Measurements from ENCODE around the gene SYPL2.
"Not testable (repeated sequence)": the region's sequence is repeated elsewhere in the genome, so short reads cannot be mapped to it uniquely, and the experiment has no call there.

SYPL2 gene

DNA sequence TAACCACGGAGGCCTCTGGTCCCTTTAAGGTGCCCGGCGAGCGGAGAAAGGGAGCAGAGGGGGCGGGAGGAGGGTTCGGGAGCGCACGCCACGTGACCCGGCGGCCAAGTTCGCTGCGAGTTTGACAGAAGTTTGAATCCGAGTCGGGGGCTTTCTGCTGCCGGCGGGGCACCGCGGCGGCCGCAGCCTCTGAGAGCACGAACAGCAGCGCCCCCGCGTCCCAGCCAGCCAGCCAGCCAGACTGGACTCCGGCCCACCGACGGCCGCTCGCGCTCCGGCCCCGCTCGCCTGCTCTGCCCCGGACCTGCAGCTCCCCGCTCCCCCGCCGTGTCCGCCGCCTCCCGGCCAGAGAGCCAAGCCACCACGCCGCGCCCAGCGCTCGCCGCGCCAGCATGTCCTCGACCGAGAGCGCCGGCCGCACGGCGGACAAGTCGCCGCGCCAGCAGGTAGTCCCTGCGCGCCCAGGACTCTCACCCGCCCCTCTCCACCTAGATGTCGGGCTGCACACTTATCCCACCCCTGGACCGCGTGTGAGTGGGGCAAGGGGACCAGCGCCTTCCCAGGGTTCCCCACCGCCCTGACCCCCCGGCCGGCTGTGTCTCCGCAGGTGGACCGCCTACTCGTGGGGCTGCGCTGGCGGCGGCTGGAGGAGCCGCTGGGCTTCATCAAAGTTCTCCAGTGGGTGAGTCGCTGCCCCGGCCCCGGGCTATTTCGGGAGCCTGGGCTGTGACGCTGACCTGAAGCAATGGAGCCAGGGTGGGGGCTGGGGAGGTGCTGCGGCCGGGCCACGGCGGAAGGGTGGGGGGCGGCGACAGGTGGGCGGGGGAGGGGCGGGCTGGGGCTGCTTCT is at the start of gene SYPL2:
TSS of gene SYPL2 (plus strand) at position 95 of the 849 bp plus-strand sequence. CDS start at position 393, 298 bp downstream.
- peak; percentile 66 for DNase-seq (ENCODE audit: low spot score)

DNA sequence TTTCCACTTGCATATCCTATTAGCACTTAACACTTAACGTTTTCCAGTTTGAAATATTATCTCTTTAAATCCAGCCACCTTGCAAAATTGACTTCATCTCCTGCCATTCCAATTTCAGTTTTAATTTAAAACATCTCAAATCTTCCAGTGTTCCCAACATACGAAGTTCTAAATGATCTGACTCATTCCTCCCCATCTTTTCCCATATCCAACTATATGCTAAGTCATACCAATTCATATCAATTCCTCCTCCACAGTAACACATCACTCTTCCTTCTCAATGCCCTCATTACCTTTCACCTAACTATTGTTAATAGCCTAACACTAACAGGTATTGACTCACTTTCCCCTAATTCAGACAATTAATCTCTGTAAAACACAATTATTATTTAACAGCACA is 42.8 kb upstream of the SYPL2 start:
- no peak for DNase-seq (ENCODE audit: low spot score)

GRCh38 chr1:109425391-109426280 is 40.7 kb upstream of the SYPL2 start:
- DNase-seq (ENCODE audit: low spot score), result no peak

- peak; percentile 94 for DNase-seq (ENCODE audit: low spot score)
Observed at GRCh38 chr1:109426281-109427170, 39.8 kb upstream of the SYPL2 start, which contains the start of gene PSMA5. Gene PSMA5, minus strand, starts transcription at chr1:109426448. Its CDS starts 118 bp downstream, at chr1:109426330.

DNA sequence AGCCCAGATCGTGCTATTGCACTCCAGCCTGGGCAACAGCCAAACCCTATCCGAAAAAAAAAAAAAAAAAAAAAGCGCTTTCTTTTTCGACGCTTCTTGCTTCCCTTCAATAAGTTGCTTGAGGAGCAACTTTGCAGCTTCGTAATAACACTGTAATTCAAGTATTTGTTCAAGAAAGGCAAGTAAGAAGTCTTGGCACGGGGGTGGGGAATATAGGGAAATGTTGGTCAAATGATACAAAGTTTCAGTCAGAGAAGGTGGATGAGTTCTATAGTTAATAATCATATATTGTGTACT is 39.2 kb upstream of the SYPL2 start:
- DNase-seq (ENCODE audit: low spot score), result no peak

- no peak for DNase-seq (ENCODE audit: low spot score)
Observed at GRCh38 chr1:109432336-109432735, 34.0 kb upstream of the SYPL2 start.

GRCh38 chr1:109433322-109433721 is 33.0 kb upstream of the SYPL2 start:
- DNase-seq (ENCODE audit: low spot score), result no peak

DNA sequence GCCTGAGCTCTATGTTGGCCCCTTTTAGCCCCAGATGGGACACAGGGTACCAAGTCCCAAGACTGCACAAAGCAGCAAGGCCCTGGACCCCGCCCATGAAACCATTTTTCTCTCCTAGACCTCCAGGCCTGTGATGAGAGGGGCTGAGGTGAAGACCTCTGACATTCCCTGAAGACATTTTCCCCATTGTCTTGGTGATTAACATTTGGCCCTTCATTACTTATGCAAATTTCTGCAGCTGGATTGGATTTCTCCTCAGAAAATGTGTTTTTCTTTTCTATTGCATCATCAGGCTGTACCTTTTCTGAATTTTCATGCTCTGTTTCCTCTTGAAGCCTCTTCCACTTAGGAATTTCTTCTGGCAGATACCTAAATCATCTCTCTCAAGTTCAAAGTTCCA is 31.9 kb upstream of the SYPL2 start:
- DNase-seq (ENCODE audit: low spot score), result no peak

GRCh38 chr1:109438798-109439297 is 27.5 kb upstream of the SYPL2 start:
- DNase-seq (ENCODE audit: low spot score), result no peak

DNA sequence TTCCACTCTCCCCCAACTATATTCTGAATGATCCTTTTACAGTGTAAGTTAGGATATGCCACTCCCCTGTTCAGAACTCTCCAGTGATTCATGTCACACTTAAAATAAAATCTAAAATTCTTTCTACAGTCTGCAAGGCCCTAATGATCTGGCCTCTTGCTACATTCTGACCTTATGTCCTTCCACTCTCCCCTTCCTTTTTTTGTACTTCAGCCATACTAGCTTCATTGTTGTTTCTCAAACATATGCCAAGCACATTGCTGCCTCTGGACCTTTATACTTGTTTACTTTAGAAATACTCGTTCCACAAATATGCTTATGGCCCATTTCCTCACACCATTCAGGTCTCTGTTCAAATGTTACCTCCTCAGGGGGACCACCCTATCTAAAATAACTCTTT is 25.3 kb upstream of the SYPL2 start:
- no peak for DNase-seq (ENCODE audit: low spot score)

DNA sequence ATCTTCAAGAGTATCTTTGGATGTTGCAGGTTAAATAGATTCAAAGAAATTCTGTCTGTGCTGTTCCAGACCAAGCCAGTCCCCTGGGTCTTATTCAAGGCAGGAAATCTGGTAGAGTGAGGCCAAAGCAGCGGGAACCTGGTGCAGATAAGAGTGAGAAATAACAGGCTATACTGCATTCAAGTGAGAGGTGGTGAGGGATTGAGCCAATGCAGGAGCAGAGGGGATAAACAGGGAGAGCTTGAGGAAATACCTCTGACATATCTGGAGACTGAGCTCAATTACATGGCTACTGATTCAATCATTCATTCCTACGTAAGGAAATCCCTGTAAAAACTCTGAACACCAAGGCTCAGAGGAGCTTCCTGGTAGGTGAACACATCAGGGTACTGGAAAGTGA is 22.9 kb upstream of the SYPL2 start:
- DNase-seq (ENCODE audit: low spot score), result no peak

DNA sequence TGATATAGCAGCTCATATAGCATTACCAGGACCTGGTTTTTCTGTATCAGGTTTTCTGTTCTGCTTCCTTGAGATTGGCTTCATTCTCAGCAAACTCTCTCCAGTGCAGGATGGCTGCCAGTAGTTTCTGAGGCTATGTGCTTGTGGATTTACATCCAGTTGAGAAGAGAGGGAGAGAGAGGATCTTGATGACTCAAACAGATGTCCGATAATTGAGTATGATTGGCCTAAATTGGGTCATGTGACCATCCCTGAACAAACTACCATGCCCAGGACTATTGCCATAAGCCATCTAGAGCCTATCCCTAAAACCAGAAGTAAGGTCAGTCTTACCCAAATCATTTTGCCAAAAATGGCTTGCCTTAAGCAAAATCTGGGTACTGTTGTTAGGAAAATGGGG is 22.0 kb upstream of the SYPL2 start:
- DNase-seq (ENCODE audit: low spot score), result no peak

DNA sequence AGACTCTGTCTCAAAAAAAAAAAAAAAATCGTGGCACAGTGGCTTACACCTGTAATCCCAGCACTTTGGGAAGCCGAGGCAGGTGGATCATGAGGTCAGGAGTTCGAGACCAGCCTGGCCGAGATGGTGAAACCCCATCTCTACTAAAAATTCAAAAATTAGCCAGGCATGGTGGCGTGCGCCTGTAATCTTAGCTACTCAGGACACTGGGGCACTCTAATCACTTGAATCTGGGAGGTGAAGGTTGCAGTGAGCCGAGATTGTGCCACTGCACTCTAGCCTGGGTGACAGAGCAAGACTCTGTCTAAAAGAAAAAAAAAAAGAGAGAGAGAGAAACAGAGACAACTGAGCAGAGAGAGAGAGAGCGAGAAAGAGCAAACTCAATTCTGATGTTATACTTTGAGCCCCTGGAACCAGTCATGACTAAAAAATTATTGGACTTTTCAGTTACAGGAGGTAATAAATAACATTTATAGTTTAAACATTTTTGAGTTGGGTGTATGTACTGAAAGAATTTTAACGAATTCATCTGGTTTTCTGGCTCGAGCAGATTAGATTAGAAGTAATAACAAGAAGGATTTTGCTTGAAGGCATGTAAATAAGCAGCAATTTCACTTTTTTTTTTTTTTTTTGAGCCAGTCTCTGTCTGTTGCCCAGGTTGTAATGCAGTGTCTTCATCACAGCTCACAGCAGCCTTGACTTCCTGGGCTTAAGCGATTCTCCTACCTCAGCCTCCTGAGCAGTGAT is 20.2 kb upstream of the SYPL2 start:
- not testable (repeated sequence) for DNase-seq (ENCODE audit: low spot score)

- DNase-seq (ENCODE audit: low spot score), result no peak
Observed at GRCh38 chr1:109447524-109447923, 18.8 kb upstream of the SYPL2 start.

GRCh38 chr1:109454497-109455133 is 11.7 kb upstream of the SYPL2 start:
- DNase-seq (ENCODE audit: low spot score), result no peak

DNA sequence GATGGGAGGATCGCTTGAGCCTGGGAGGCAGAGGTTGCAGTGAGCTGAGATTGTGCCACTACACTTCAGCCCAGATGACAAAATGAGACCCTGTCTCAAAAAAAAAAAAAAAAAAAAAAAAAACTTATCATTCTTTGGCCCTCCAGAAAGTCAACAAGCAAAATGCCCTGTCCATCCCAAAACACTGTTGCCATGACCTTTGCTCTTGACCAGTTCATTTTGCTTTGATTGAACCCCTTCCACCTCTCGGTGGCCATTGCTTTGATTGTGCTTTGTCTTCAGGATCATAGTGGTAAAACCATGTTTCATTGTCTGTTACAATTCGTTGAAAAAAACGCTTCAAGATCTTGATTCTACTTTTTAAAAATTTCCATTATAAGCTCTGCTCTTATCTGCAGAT is 8.5 kb upstream of the SYPL2 start:
- DNase-seq (ENCODE audit: low spot score), result no peak

DNA sequence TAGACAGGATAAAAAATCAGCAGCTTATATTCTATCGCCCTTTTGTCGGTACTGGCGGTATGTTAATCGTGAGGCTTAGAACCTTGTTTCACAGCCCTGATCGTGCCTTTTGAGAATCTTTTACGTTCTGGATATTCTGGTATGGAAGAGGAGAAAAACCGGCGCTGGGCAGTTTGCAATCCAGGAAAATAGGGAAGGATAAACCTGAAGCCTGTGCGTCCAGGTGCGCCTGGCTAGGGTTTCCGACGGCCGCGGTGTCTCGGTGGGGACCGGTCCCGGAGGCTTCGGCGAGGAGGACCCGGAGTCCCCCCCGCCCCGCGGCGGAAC is 258 bp upstream of the SYPL2 start:
- DNase-seq (ENCODE audit: low spot score), result no peak

DNA sequence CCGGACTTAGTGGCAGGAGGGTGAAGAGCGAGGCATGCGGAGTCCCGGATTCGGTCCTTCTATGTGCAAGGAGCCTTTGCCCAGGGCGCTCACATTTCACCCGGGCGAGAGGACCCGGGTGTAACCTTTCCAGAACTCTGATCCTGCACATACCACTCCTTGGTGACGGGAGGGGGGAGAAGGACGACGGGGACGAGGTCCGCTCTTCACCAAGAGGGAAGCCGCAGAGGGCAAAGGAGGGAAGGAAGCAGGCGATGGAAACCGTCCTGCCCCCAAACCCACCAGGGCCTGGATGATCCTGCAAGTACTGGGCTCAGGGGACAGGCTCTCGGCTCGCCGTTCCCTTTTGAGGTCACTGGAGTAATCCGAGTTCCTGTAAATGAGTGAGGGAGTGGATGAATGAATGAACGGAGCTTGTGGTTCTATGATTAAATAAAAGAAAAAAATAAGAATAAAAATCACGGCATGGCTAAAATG is 993 bp downstream of the SYPL2 start:
- no peak for DNase-seq (ENCODE audit: low spot score)

DNA sequence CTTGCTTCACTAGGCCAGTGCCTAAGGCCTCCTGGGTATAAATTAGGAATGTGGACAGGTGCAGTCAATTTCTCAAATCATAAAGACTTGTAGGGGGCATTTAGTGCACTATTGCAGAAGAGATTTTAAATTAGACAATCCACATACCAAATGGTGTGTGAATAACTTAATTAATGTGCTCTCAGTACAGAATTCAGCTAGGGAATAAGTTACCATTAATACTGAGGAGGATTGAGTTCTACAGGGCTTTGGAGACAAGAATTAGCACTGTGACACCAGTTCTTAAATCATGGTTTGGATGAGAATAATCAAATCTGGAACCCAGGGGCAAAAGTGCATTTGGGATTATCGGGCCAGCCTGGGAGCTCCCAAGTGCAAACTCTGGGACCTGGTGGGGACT is 1.7 kb downstream of the SYPL2 start:
- DNase-seq (ENCODE audit: low spot score), result no peak

DNA sequence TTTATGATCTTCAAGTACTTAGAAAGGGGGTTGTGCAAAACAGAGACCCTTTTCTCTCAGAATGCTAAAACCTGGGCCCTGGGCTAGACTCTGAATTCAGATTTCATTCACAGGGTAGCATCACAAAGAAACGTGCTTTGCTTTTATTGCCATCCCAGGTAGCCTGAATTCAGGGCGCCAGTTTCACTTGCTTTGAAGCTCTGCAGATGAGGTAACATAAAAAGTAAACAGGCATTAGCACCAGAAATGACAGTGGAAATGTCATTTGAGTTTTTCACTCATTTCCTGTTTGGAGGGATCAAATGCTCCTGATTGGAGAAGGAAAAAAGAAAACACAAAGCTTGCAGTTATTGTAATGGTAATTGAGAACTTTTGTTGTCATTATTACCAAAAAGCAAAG is 2.6 kb downstream of the SYPL2 start:
- DNase-seq (ENCODE audit: low spot score), result no peak

- DNase-seq (ENCODE audit: low spot score), result no peak
Observed at GRCh38 chr1:109470245-109470644, 3.9 kb downstream of the SYPL2 start.
